ENCODE data around the gene CACNG4. TPM values are rescaled to one million over a fixed set of nuclear protein-coding genes. Genes with fewer than 3 reads are reported as not detected.

CACNG4 gene
- total RNA-seq, 1 donor from 2014 or later: 33.4 TPM

- FAIRE-seq (no peak), DNase-seq (ENCODE audit: low spot score in 2 of 2) (no peak)
These were observed 21.0 kb upstream of the CACNG4 start for GRCh38 chr17:66943484-66943883.

DNA sequence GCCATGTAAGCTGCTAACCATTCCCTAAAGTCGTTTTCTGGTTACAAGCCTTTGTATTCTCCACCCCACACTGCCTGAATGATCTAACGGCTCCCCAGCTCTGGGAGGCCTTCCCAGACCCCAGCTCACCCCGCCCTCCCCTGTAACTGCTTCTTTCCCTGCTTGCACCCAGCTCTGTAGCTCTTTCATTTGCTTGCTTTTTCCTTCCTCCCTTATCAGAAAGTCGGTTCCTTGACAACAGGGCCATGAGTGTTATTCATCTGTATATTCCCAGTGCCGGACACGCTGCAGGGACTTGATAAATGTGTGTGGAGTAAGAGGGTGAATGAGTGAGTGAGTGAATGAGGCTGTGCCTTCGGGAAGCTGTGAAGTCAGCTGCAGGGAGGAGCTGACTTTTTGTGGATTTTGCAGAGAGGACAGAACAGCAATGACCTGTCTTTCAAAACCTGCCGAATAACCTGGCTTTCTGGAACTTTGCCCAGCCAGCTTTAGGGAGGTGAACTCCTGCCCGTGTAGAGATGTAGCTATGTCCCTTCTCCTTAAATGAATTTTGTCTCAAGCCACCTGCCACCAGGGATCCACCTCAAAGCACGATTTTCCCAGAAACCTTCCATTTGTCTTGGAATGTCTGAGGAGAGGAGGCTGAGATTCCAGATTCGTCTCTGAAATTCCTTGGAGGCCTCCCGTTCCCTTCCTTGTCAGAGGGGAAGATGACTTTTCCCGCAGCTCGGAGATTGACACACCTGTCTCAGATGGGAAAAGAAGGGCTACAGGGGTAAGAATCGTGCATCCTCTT lies 20.0 kb upstream of the CACNG4 start:
- no peak for DNase-seq (ENCODE audit: low spot score in 2 of 2)
- no peak for FAIRE-seq

DNA sequence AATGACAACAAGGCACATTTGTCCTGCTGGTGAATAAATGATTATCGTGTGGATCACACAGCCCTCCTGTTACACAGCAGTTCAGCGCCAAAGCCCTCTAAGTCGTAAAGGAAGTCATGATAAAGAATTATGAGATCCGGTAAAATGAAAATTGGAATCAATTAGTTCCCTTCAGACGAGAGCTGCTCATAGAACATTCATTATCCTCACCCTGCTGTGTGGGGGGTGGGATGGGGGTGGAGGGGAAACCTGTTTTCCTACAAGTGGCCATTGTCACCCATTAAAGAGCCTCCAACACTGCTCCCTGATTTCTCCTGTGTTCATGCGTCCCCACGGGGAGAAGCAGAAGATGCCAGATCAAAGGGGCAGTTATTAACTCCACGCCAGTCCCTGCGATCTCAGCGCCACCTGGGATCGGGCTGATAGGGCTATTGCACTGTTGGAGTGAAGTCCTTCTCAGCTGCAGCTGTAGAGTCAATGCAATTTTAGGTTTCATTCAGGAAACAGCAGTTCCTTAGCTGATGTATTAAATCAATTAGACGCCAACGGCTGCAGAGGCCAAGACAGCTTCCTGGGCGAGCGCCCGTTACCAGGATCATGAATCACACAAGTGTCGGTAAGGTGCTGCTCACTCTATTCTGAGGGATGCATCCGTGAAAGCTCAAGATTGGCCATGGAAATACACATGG lies 19.2 kb upstream of the CACNG4 start:
- DNase-seq (ENCODE audit: low spot score in 2 of 2): no peak
- no peak for FAIRE-seq

- DNase-seq (ENCODE audit: low spot score in 2 of 2) (no peak), FAIRE-seq (no peak)
These were observed 18.3 kb upstream of the CACNG4 start for GRCh38 chr17:66946251-66946650.

DNA sequence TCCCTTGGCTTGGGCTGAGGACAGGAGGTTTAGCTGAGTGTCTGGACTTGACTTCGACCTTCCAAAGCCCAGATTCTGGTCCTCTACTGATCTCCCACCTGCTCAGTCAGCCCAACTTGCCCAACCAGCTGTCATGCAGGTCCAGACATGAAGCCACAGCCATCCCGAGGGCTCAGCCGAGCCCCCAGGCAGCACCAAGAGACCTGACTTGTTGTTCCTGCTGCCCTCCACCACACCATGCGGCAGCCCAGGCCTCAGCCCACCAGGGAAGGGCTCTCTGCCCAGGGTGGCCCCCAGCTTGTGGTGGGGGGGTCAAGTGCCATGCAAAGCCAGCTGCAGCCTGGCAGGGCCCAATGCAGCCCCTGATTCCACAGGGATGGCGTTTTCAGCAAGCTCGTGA lies 17.2 kb upstream of the CACNG4 start:
- no peak for FAIRE-seq
- DNase-seq (ENCODE audit: low spot score in 2 of 2): no peak

DNA sequence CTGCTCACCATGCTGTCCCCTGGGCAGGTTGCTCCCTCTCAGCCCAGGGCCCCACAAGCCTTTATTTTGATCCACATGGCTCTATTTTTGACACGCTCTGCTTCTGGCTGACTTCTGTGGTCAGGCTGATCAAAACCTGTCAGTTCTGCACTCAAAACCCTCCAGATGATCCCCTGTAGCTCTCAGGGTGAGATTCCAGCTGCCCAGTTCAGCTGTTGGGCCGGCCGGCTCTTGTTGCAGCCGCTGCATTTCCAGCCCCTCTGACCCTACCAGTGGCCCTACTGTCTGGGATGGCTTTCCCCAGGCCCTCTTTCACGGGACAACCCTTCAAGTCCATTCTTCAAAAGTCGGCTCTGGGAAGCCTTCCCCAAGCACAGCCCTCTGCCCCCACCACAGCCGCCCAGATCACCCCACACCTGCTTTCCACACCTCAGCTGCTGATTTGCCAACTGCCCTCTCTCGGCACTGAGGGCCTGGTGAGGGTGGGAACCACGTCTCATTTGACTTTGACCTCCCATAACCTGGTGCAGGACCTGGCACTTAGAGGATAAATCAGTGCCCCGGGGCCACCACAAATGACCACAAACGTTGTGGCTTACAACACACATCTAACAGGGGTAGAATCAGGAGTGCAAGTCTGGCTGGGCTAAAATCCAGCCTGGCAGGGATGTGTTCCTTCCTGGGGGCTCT lies 16.3 kb upstream of the CACNG4 start:
- FAIRE-seq (no peak), DNase-seq (ENCODE audit: low spot score in 2 of 2) (no peak)

DNA sequence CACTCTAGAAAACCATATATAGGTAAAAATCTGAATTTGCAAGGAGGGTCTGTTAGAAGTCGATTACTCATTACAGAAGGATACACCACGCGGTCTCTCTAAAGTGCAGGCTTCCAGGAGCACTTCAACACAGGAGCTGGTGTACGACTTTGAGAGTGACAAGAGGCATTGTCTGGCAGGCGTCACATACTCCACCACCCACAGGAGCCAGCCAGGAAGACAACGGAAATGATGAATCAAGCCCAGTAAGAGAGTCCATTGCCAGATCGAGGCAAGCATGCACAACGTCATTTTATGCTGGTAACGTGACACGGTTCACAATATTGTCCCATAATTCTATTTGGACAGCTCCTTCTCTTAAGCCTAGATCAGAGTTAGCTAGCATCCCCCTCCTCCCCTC lies 15.0 kb upstream of the CACNG4 start:
- DNase-seq (ENCODE audit: low spot score in 2 of 2): no peak
- no peak for FAIRE-seq

GRCh38 chr17:66950325-66950724 lies 14.2 kb upstream of the CACNG4 start:
- no peak for DNase-seq (ENCODE audit: low spot score in 2 of 2)
- no peak for FAIRE-seq

DNA sequence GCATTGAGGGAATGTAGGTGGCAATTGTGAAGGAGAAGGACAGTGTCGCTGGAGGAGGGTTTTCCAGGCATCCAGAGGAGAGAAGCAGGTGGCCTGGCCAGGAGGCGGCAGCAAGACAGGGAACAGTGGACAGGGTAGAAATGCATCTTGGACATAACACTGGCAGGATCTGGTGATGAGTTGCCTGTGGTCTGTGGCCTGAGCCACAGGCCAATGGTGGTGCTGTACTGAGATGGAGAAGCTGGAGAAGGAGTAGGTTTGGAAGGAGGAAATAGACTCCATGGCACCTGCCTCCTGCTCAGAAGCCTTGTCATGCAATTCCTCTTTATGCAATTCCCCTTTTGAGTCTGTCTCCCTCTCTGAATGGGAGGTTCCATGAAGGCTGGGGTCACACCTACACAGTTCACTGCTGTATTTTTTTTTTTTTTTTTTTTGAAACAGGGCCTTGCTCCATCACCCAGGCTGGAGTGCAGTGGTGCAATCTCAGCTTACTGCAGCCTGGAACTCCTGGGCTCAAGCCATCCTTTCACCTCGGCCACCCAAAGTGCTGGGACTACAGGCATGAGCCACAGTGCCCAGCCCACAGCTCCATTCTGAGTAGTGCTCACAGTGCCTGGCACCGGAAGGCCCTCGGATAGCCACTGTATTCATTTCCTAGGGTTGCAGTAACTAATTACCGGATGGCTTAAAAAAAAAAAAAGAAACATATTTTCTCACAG lies 13.5 kb upstream of the CACNG4 start:
- DNase-seq (ENCODE audit: low spot score in 2 of 2): no peak
- FAIRE-seq: no peak

DNA sequence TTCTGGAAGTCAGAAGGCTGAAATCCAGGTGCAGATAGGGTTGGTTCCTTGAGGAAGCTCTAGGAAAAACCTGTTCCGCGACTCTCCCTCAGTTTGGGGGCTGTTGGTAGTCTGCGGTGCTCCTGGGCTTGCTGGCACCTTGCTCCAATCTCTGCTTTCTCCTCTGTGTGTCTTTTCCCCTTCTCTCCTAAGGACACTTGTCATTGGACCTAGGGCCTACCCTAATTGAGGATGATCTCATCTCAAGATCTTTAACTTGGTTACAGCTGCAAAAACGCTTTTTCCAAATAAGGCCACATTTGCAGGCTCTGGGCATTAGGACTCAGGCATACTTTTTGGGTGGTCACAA lies 12.9 kb upstream of the CACNG4 start:
- FAIRE-seq (no peak), DNase-seq (ENCODE audit: low spot score in 2 of 2) (no peak)

DNA sequence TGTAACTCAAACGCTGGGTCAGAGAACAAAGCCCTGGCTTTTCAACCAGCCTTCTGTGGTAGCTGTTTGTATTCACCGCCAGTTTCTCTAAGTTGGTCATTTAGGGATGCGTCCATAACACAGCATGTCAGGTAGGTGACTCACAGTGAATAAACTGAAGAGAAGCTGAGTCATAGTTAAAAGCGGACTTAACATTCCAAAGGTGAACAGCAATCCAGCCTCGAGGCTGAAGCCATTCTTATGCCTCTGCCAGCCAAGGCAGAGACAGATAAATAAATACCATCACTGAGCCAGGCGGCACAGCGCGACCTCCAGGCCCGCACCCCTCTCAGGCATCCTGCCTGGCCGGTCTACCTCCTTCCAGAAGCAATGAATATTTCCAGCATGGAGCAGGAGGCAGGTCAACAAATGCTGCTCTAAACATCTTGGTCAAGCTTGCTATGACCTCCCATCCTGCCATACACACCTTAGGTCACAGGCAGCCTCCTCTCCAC lies 12.4 kb upstream of the CACNG4 start:
- no peak for FAIRE-seq
- DNase-seq (ENCODE audit: low spot score in 2 of 2): no peak

DNA sequence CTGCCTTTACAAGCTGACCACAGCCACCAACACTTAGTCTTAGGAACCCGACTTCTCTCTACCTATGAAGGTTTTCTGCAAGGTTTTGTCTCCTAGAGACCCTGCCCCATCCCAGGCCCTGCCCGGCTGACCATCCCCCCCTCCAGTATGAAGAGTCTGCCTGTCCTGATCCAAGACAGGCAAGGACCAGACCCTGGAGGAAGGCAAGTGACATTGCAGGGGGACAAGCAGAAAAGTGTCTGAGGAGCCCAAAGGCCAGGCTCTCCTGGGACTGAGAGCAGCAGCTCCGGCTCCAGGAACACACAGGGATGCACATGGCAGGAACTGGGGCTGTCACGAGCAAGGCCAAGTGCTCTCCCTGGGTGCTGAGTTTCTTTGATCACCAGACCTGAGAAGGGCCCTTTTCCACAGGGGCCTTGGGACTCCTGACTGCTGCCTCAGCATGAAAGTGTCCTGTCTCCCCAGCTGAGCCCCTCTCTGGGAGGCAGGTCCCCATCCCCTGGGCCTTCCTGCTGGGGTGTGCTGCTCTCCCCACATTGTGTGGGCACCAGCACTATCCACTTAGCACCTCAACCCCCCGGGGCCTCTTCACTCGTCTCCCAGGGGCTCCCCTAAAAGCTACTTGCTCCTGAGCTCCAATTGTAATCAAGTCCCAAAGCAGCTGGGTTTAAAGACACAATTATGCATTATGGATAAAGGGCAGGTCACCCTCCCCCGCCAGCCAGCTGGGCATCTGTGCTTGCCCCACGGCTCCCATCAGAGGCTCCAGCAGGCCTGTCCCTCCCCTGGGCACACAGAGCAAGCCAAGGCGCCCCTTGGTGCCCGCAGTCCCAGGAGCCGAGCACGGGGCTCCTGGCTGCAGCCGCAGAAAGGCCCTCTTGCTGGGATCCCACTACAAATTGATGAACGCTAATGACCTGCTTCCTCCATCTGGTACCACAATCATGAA lies 11.6 kb upstream of the CACNG4 start:
- FAIRE-seq (no peak), DNase-seq (ENCODE audit: low spot score in 2 of 2) (no peak)

DNA sequence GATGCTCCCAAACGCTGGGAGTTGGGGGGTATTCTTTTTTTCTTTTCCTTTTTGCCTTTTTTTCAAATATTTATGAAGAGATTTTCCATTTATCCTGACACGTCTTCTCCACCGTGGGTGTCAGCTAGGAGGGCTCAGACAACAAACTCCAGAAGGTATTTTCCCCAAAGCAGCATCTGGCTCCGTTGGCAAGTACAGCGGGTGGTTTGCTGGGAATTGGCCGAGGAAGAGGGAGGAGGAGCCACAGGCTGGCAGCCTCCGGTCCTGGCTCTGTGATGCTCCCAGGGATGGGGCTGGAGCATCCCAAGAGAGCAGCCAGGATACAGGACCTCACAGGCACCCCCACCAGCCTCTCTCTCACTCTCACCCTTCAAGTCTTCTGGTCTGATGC lies 10.9 kb upstream of the CACNG4 start:
- DNase-seq (ENCODE audit: low spot score in 2 of 2): no peak

GRCh38 chr17:66954632-66955031 lies 9.9 kb upstream of the CACNG4 start:
- DNase-seq (ENCODE audit: low spot score in 2 of 2): no peak
- FAIRE-seq: no peak

More for the DNA sequence above, 10.9 kb upstream of the CACNG4 start:
- no peak for FAIRE-seq

- DNase-seq (ENCODE audit: low spot score in 2 of 2): no peak
- FAIRE-seq: no peak
These were observed 8.7 kb upstream of the CACNG4 start for GRCh38 chr17:66955821-66956220.

DNA sequence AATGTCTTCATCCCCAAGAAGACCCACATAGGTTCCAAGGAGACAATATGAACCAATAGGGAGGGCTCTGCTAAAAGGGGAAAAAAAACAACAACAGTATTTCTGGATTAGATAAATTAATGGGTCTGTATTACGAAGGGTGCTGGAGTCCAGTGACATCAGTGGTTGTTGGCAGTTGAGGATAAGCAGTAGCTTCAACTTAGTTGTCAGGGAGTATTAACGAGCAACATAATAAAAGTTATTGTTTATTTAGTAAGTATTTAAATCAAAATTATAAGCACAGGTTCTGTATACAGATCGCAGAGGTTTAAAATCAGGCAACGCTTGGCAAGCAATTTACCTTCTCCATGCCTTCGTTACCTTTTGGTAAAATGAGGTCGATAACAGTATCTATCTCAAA lies 7.6 kb upstream of the CACNG4 start:
- no peak for DNase-seq (ENCODE audit: low spot score in 2 of 2)
- no peak for FAIRE-seq

GRCh38 chr17:66957343-66957742 lies 7.2 kb upstream of the CACNG4 start:
- DNase-seq (ENCODE audit: low spot score in 2 of 2) (no peak), FAIRE-seq (no peak)

DNA sequence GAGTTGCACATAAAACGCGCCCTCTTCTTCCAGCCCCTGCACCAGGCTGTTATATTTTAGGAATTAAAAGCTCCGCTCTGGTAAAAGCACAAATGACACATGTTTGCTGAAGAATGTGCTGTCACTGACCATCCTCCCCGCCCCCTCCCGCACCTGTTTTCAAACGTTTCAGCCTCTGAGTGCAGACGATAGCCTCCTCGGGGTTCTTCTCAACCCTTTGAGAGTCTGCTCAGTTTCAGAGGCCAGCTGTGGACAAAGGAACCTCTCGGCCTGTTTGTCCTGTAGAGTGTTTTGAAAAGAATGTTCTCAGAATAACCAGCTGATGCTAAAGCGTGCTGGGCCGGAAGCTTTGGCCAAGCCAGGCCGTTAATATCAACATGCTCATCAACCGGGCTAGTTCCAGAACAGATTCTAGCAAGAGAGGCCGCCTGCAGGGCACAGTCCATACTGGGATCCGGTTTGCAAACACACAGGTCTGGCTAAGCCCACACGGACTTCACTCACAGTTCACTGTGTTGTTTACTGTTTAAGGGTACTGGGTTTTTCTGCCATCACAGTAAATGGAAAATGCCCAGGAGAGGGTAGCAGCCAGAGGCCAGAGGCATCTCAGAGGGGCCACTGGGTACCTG lies 6.4 kb upstream of the CACNG4 start:
- FAIRE-seq: no peak
- DNase-seq (ENCODE audit: low spot score in 2 of 2): no peak

DNA sequence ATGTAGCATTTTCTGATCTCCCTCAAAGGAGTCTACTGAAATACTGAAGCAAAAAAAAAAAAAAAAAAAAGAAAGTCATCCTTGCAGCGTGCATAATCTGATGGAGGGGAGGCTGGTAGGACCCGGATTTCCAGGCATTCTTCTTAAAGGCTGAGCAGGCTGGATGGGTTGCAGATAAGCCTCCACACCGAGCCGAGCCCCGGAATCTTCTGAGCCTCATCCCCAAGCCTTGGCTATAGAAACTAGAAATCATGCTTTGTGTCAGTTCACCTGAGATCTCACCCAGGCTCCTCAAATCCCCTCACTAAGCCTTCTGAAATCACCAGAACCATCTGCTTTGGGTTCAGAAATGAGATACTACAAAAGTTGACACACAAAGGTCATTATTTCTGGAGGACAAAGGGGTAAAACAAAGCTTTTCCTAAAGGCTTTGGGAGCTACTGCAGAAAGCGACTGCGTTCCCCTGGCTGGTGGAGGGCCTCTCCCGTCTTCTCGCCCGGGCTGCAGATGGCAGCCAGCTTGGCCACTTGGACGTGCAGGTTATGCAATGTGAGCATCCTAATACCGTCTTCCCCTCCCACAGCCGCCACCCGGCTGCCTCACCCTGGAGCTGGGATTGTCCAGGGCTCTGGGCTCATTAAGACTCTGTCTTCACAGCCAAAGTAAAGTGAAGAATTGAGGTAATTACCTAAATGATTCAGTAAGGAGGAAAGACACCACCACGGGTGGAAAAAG lies 4.7 kb upstream of the CACNG4 start:
- no peak for DNase-seq (ENCODE audit: low spot score in 2 of 2)
- no peak for FAIRE-seq

Measured in frontal cortex (tissue), 4 donors.